Right renal pelvis (tissue), 4 donors: ENCODE results near the gene GNAO1. TPM values are rescaled to one million over a fixed set of nuclear protein-coding genes. Genes with fewer than 3 reads are reported as not detected.
A peak's percentile ranks its signal among the peaks of the same experiment; 100 is the strongest.

ENCODE experiments used
- DNase-seq, 4 donors: peaks; one replicate each; pipeline ENCODE4 v3.0.0-alpha.2; 2013; ENCODE audit warnings: low read depth in 4 of 4, low spot score in 3 of 4, missing footprints in 1 of 4
- polyA plus RNA-seq, 4 donors: library from polyadenylated mRNA; unstranded; fragments of 120-200 nt; gene quantifications; one replicate each; pipeline ENCODE4 v1.2.1, GENCODE V29; 2013; ENCODE audit not compliant: insufficient read length in 4 of 4

Gene GNAO1
- polyA plus RNA-seq, 4 donors: 4.7 to 7.1 (median 6.4) TPM

DNA sequence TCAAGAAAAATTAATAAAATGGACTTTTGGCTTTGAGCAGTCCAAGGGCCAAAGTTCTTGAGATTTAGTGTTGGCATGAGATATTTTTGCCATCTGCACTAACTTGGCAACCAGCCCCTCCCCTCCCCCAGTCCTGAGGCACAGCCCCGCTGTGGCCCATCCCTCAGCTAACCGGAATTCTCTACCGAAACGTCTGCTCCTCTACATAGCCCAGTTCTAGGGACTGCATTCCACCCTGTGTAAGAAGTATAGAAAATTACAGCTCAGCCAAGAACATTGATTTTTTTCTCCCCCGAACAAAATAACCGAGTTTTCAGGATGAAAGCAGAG is 136.6 kb downstream of the GNAO1 start:
- no peak for DNase-seq

GRCh38 chr16:56328276-56329022 is 137.2 kb downstream of the GNAO1 start:
- DNase-seq: no peak

GRCh38 chr16:56329887-56330286 is 138.6 kb downstream of the GNAO1 start:
- DNase-seq: no peak

DNA sequence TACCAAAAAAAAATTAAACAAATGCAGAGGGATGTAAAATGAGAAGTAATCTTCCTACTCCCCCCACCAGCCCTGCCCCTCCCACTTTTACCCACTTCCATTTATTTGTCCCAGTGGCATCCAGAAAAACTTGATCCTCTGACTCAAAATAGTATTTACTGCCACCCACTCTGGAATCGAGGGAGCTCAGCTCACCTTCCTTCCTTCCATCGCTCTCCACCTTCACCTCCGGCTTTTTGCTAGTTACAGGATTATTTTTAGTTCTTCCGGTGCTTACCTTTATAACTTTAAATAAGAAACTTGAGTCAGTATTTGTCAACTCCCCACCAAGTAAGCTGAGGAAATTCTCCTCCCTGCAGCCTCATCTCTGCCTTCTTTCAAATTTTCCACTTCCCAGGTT is 139.2 kb downstream of the GNAO1 start:
- no peak for DNase-seq

DNA sequence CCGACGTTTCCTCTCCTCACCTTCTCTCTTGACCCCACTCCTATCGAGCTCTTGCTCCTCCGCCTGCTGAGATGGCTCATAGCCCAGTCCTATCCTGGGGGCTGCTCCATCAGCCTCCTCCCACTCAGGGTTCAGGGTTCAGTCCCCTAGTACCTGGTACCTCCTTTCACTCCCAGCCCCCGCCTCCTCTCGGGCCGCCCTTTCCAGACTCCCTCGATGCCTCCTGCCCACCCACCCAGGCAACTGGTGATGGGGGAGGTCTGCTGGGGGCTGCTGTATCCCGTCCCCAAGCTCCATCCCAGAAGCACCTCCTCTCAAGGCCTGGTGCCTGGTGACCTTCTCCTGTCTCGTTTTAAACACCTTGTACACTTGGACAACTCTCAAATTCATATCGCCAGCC is 140.1 kb downstream of the GNAO1 start:
- no peak for DNase-seq

GRCh38 chr16:56331915-56332314 is 140.6 kb downstream of the GNAO1 start:
- no peak for DNase-seq

DNA sequence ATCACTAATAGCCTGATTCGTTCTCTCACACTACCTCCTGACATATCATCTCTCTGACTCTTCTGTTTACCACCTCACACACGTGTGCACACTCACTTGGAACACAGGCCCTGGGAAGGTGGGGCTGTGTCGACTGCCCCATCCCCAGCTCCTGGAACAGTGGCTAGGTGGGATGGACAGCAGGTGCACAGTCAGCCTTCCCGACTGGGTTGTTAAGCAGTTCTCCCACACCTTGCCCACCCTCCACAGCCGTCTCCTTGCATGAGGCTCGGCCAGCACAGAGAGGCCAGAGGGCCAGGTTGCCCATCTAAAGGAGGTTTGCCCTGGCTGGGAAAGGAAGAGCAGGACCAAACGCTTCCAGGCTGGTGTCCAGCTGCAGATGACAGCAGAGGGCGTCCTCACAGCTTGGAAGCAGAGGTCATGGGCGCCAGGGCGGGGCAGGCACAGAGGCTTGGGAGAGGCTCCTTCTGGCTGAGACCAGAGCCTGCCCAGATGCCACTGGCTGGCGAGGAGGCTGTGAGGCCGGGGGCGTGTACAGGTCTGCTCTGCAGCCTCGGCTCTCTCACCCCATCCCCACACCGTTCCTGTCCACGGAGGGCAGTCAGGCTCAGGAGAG is 141.3 kb downstream of the GNAO1 start:
- peak in 1 of 4 donors; percentile 25 for DNase-seq

DNA sequence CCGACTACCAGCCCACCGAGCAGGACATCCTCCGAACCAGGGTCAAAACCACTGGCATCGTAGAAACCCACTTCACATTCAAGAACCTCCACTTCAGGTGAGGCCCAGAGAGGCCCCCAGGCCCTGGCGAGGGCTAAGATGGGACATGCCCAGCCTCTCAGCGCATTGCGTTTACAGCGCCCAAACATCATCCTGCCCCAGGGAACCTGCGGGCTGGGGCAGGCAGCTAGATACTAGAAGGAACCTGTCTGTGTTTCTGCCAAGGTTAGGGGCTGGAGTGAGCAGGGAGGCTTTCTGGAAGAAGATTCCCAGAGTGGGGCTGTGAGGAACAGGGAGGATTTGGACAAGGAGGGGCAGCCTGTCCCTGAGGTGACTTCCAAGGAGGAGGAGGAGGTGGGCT is 143.5 kb downstream of the GNAO1 start:
- DNase-seq: no peak

DNA sequence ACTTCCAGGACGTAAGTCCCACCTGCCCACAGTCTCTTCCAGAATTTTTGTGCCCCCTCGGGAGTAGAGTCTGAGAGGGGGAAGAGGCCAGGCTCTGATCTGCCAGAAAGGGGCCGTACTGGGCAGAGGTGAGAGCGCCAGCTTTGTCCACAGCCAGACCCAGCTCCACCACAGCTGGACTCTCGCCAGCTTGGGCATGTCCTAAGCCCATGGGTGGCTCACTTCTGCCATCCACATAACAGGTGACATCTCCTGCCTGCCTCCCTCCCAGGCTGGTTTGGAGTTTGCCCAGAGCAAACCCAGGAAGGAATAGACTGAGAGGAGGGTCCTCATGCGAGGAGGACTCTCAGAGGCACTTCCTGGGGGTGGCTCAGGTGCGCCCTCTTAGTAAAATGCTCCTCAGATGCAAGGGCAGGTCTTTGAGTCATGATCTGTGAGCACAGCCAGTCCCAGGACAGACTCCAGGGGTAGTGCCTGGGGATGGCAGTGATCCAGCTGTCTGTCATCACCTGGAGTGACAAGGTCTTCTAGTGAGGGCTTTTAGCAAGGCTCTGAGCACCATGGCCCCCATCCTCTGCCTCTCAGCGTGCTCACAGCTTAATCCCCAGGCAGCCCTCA is 144.9 kb downstream of the GNAO1 start:
- no peak for DNase-seq

DNA sequence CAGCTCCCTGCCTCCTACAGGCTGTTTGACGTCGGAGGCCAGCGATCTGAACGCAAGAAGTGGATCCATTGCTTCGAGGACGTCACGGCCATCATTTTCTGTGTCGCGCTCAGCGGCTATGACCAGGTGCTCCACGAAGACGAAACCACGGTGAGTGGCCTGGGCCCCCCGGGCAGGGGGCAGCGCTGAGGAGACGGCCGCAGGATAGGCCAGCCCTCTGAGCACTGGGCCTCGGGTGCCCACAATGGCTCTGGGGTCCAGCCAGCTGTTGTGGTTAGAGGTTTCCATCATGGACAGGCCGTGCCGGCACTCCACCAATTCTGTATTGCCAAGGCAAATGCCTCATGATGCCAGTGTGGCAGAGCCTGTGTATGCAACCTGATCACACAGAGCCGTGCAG is 145.4 kb downstream of the GNAO1 start:
- no peak for DNase-seq

DNA sequence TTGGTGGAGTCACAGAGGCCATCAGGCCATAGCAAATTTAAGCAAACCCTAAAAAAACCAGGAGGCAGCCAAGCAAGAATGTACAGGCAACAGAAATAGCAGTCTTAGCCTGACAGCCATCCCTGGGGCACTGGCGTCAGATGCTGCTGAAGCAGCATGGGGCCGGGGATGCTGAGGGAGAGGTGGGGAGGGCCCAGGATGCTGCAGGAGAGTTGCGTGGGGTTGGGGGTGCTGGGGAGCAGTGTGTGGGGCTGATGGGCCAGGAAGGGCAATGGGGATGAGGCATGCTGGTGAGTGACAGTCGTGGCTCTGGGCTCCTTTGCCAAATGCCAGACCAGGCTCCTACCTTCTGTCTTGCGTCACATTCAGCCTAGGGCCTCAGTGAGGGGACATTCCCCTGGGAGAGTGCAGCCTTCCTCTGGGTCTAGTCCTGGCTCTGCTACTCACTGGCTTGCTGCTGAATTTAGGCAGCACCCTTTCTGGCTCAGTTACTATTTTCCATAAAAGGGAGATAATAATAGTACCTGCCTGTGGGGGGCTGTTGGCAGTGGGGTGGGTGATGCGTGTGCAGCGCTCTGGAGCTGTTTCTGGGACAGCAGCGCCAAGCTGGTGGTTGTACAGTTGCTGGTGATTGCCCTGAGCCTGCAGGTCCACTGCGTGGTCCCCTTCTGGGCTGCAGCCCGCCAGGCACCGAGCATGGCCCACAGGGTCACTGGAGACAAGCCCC is 146.0 kb downstream of the GNAO1 start:
- no peak for DNase-seq

DNA sequence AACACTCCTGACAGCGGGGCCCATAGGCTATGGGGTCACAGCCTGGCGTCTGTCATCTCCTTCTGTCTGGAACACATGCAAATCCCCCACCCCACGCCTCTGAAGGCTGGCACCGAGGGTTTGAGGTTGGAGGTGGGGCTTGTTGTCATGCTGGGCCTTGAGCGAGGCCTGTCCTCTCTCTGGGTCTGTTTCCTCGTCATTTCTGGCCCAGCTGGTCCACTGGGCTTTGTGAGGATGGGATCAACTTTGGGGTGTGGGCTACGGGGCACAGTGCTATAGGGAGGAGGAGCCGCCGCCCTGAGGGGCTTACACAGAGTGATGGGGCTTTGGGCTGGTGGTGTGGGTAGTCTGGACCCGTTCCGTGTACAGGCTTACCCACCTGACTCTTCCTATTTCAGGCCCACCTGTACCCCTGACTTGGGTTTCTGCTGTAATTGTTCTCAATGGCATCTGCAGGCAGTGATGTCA is 146.6 kb downstream of the GNAO1 start:
- no peak for DNase-seq

GRCh38 chr16:56338566-56339318 is 147.5 kb downstream of the GNAO1 start:
- DNase-seq: no peak

DNA sequence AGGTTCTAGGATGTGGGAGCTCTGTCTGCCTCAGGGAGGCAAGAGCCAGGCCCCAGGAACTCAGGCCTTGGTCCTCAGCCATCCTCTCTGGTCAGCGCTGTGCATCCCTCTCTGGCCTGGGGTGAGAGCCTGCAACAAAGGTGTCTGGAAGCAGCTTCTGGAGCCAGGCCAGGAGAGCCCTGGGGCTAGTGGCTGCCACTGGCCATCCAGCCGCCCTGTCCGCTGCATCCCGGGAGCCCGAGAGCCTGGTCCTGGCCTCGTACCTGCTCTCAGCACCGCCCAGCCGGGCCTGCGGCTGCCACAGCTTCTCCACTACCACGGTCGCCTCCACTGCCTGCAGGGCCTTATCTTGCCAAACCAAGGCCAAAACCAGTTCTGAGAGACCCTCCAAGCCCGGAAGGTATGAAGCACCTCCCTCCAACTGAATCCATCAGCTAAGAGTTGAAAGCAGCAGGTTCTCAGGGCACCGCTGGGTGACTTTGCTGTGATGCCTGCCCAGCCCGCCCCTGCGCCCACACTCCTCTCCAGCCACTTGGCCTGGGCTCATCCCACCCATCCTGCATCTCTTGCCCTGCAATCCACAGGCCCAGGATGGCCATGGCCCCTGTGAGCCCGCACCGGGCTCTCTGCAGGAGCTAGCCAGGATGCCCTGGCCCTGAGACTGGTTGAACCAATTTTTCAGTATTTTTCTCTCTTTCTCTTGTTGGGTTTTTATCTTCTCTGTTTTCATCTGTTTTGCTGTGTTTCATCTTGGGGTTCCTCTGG is 148.3 kb downstream of the GNAO1 start:
- no peak for DNase-seq

DNA sequence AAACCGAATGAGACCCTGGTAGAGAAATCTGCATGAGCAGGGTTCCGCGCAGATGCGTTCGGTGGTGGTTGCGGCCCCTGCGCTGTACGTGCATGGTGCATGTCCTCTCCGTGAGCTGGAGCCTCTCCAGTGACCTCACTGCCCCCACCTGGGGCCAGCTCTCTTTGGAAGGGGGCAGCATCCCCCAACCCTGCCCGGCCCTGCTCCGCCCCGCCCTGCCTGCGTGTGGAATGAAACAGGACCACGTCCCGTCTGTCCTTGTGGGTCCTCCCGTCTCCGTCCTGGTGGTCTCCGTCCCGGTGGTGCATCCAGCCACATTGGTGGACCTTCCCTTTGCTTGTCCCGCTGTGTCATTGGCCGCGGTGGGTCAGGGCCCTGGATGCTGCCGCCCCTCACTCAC is 149.1 kb downstream of the GNAO1 start:
- no peak for DNase-seq

DNA sequence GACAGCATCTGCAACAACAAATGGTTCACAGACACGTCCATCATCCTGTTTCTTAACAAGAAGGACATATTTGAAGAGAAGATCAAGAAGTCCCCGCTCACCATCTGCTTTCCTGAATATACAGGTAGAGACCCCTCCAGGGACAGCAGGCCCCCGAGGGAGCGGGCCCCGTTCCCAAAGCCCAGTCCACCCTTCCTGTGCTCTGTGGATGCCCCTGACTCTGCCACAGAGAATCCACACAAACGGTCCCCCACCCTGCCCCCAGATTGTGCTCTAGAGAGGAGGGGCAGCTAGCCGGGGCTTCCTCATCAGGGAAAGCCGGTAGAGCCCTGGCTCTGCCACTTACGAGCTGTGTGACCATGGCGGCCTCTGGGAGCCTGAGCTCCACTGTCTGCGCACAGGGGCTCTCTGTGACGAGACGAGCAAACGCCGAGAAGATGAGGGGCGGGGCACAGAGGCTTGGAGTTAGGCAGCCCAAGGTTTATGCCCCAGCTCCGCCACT is 149.6 kb downstream of the GNAO1 start:
- DNase-seq: no peak

GRCh38 chr16:56341656-56342399 is 150.5 kb downstream of the GNAO1 start:
- DNase-seq: no peak

- no peak for DNase-seq
These were observed 152.6 kb downstream of the GNAO1 start for GRCh38 chr16:56343661-56344517.
